GM19324 (cell line): Measurements from ENCODE around the gene AHRR.
"Not testable (repeated sequence)": the region's sequence is repeated elsewhere in the genome, so short reads cannot be mapped to it uniquely, and the experiment has no call there.

Experiments
- ATAC-seq: cut with Tn5 transposase; IDR thresholded peaks from one replicate; pipeline ENCODE4 v1.9.1; 2021; ENCODE audit warnings: mild to moderate bottlenecking, moderate library complexity; ENCODE audit not compliant: unreplicated experiment, low FRiP score

Gene AHRR

GRCh38 chr5:390623-391491, 69.3 kb downstream of the AHRR start:
- no peak for ATAC-seq

DNA sequence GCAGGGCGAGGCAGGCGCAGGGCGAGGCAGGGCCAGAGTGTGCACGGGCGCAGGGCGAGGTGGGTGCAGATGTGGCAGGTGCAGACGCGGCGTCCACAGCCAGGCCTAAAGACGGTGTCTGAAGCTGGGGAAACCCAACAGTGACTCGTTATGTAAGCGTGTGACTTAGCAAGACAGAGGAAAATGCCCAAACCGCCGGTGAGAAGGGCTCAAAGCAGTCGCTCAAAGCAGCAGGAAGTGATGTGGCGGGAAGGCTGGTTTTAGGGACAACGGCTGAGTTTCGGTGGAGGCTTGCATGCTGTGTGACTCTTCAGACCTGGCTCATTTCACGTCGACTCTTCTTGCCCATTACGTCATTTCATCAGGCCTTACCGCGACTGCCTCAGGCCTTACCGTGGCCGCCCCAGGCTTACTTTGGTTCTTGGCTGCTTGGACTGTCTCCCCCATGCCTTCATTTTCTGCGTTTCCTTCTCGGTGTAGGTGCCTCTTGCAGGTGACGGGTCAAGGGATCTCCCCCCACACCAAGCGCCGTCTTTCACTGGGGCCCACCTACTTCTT, 71.0 kb downstream of the AHRR start:
- no peak for ATAC-seq

- no peak for ATAC-seq
Observed at GRCh38 chr5:393846-394275, 72.3 kb downstream of the AHRR start.

- ATAC-seq, result no peak
Observed at GRCh38 chr5:394671-395155, 73.2 kb downstream of the AHRR start.

- ATAC-seq, result no peak
Observed at GRCh38 chr5:395156-395920, 73.8 kb downstream of the AHRR start.

GRCh38 chr5:395921-396530, 74.5 kb downstream of the AHRR start:
- ATAC-seq, result no peak

DNA sequence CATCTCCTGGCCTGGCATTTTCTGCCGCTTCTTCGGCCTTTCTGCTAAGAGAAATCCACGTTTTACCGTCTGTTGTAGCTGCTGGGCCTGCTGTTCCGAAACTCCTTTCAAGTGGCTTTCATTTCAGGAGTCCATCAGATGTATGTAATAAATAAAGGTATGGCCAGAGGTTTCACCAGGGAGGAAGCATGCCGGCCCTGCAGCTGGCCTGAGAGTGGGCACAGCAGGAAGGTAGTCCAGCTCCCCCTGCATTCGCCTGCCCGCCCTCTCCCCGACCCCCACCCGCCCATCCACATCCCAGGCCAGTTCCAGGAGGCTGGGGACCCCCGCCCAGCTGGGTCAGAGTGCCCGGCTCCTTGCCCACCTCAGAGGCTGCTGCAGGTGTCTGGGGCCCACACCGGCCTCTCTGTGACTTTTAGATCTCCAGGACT, 75.0 kb downstream of the AHRR start:
- ATAC-seq, result no peak

GRCh38 chr5:398141-398474, 76.6 kb downstream of the AHRR start:
- ATAC-seq, result not testable (repeated sequence)

- no peak for ATAC-seq
Observed at GRCh38 chr5:398475-399295, 77.2 kb downstream of the AHRR start.

- ATAC-seq, result peak; percentile 61
Observed at GRCh38 chr5:399296-400281, 78.1 kb downstream of the AHRR start.

DNA sequence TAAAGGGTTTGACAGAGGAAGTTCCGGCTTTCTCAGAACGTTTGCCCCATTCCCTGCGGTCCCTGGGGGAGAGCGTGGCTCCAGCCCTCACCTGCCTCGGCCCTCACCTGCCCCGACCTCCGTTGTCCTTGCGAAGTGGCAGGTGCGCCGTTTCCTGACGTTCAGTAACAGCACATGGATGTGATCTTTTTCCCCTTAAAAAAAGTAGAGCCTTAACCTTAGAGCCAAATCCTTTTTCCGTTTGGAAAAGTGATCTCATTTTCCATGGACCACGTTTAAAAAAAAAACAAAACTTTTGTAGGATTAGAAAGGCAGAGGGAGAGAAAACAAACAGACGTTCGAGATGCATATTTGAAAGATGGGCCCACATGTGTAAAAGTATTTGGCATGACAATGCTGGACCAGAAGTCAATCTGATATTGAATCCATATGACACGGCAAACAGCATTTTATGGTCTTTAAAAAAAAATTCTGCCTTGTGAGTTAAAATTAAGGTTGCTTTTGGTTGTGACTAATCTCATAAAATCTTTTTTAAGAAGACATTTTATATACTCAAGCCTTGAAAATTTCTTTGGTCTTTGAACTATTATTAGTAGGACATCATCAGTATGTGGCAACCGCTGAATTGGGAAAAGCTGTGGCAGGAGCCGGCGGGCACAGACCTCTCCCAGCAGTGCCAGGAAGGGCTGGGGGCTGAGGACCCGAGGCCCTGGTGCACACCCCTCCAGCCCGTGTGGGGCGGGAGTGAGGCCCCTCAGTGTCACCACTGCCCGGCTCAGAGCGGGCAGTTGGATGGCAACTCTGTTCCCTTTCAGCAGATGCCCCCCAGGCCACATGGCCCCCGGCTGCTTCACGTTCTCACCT, 79.0 kb downstream of the AHRR start:
- no peak for ATAC-seq

DNA sequence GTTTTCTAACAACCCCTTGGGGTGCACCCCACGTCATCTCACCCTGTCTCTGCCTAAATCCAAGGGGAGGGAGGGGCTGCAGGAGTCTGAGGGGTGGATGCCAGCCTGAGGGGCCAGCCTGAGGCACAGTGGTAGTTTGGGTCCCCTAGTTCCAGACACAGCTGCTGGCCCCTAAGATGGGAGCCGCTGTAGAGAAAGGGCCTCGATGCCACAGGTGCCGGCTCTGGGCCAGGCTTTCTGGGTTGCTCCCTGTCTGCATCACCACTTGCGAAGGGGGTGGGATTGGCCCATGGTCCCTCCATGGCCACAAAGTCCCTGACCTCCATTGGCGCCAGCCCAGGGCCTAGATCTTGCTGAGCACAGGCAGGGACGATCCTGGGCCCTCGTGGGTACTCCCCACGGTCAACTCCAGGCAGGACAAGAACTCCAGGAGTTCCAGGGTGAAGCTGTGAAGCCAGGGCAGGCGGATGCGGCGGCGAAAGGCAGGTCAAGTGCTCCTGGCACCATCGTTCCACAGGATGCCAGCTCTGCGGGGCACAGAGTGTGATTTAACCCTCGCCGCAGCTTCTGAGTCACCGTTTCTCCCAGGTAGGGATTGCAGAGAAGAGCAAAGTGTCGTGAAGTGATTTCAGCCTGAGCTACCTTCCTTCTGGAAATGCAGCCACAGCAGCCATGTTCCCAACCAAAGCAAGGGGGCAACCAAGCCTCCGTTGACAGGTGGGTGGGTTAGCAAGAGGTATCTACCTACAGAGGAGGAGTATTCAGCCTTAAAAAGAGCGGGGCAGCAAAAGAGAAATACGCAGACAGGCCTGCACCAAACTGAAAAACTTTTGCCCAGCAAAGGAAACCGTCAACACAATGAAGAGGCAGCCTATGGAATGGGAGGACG, 79.9 kb downstream of the AHRR start:
- no peak for ATAC-seq

DNA sequence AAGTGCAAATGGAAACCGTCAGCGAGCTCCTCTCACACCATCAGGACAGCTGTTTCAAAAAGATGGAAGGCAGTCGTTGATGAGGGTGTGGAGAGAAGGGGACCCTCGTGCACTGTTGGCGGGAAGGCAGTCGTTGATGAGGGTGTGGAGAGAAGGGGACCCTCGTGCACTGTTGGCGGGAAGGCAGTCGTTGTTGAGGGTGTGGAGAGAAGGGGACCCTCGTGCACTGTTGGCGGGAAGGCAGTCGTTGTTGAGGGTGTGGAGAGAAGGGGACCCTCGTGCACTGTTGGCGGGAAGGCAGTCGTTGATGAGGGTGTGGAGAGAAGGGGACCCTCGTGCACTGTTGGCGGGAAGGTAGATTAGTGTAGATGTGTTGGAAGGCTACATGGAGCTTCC, 80.7 kb downstream of the AHRR start:
- ATAC-seq, result not testable (repeated sequence)

DNA sequence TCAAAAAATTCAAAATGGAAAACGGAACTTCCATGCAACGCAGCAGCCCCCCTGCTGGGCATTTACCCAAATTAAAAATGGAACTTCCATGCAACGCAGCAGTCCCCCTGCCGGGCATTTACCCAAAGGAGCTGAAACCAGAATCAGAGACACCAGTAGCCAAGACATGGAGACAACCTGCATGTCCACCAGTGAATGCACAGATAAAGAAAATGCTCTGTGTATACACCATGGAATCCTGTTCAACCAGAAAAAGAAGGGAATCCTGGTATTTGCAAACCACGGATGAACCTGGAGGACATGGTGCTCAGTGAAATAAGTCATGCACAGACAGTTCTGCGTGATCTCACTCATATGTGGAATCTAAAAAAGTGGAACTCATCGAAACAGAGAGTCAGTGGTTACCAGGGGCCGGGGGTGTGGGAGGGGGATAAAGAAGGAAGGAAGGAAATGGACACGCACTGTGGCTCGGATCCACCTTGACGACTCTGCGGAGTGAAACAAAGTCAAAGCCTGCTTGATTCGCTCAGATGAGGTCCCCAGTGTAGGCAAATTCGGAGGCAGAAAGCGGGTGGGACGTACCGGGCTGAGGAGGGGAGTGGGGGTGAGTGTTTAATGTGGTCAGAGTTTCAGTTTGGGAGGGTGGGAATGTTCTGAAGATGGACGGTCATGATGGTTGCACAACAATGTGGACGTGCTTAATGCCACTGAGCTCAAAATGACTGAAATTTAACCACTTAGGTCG, 81.3 kb downstream of the AHRR start:
- ATAC-seq, result peak; percentile 46

GRCh38 chr5:403995-404394, 82.5 kb downstream of the AHRR start:
- no peak for ATAC-seq

GRCh38 chr5:404666-405241, 83.2 kb downstream of the AHRR start:
- ATAC-seq, result no peak
